Testis (tissue), 3 donors: Measurements from ENCODE around the gene EGFL8. TPM values are rescaled to one million over a fixed set of nuclear protein-coding genes. Genes with fewer than 3 reads are reported as not detected.

Source experiments
- DNase-seq: peaks from one replicate; pipeline ENCODE4 v3.0.0-alpha.2; 2019
- H3K27ac ChIP-seq, 2 donors: fragments of 200-600 bp; sonication (generic); one replicate each; pipeline ENCODE4 v1.5.1; 2019
- H3K27me3 ChIP-seq: fragments of 200-600 bp; sonication (generic); one replicate; pipeline ENCODE4 v1.5.1; 2019
- H3K36me3 ChIP-seq: fragments of 200-600 bp; sonication (generic); one replicate; pipeline ENCODE4 v1.5.1; 2017; ENCODE audit warnings: low read depth; ENCODE audit errors: missing control alignments
- H3K4me1 ChIP-seq: fragments of 200-600 bp; sonication (generic); one replicate; pipeline ENCODE4 v1.5.1; 2019
- H3K4me3 ChIP-seq, 2 donors: fragments of 200-600 bp; sonication (generic); one replicate each; pipeline ENCODE4 v1.5.1; 2017 to 2019
- H3K9me3 ChIP-seq: fragments of 200-600 bp; sonication (generic); one replicate; pipeline ENCODE4 v1.5.1; 2017
- CTCF ChIP-seq, 3 experiments: fragments of 450-650 bp in 2 of 3; fragments of 200-600 bp in 1 of 3; sonication (generic) in 1 of 3; IDR thresholded peaks; one replicate each; pipeline ENCODE4 v1.5.1; 2016 to 2019; ENCODE audit warnings: antibody characterized with exemption in 3 of 3, mild to moderate bottlenecking in 2 of 3, moderate library complexity in 1 of 3
- POLR2A ChIP-seq: fragments of 450-650 bp; IDR thresholded peaks from one replicate; pipeline ENCODE4 v1.6.1; 2017; ENCODE audit warnings: antibody characterized with exemption, mild to moderate bottlenecking, moderate library complexity
- WGBS, 2 donors: methylation state at CpG; one replicate each; pipeline ENCODE4 v1.1.5; 2018; 5-methylcytosine and 5-hydroxymethylcytosine counted together
- intact Hi-C: fragments of 100-400 bp; cut with DNase I; formaldehyde crosslinking; loops from one replicate; pipeline ENCODE4 v1.15.1; 2023; ENCODE audit warnings: low total_unique reads
- microRNA-seq, 2 donors: library from miRNA; unstranded; fragments of <30 nt; microRNA quantifications; one replicate each; pipeline ENCODE4, GENCODE V29; 2016; ENCODE audit warnings: borderline number of aligned reads in 2 of 2, borderline replicate concordance in 1 of 2
- polyA plus RNA-seq: library from polyadenylated mRNA; stranded (reverse); fragments of 350-450 nt; fragmentation: Illumina TruSeq; extraction: RNeasy Lipid Tissue Mini Kit (QIAGEN cat#74804); gene quantifications from one replicate; pipeline ENCODE4 v1.2.3, GENCODE V29; 2014; ENCODE audit warnings: low read depth, low replicate concordance; ENCODE audit not compliant: insufficient read depth
- small RNA-seq, 2 donors: library from RNA; depleted of rRNA; stranded (forward); fragments of <200 nt; gene quantifications; one replicate each; pipeline ENCODE3, GENCODE V24; 2016
- total RNA-seq, 2 donors: library from RNA; depleted of rRNA; stranded (reverse); fragments of >200 nt; gene quantifications; one replicate each; pipeline ENCODE4 v1.2.3, GENCODE V29; 2016

The EGFL8 gene
- total and polyA plus RNA-seq, 3 donors from 2014 or later, result 13.9 to 25.7 (median 24.3) TPM

GRCh38 chr6:32216998-32217397 lies 52.6 kb downstream of the EGFL8 start:
- H3K27me3 ChIP-seq, result no peaks in the 10 kb centered on the region
- no peaks in the 10 kb centered on the region for H3K9me3 ChIP-seq
- no peak for TF ChIP-seq POLR2A
- no peak for TF ChIP-seq CTCF (IDR thresholded peaks at IDR 0.05)
- no peak overlapping the region for H3K27ac ChIP-seq
- H3K36me3 ChIP-seq, result no peaks in the 10 kb centered on the region
- WGBS, 2 donors, result 88 to 92% methylated on average over 10 to 11 of the region's 11 CpGs
- H3K4me3 ChIP-seq, result no peak overlapping the region
- DNase-seq, result no peak
- H3K4me1 ChIP-seq, result no peaks in the 10 kb centered on the region
- intact Hi-C loops, result no loop called here

Small RNA genes lying within 50 kb of the gene (microRNA-seq; reads per million reads assigned to microRNA genes)
- gene MIR6721 (2.8 to 4.8 reads per million in 2 donors), gene MIR6833 (0 reads per million in 2 donors)

Small RNA genes lying within 50 kb of the gene (small RNA-seq; reads per million reads assigned to genes)
- gene AL662884.1 (0 reads per million in 2 donors), gene MIR6833 (0 reads per million in 2 donors)

Other genes starting within 250 kb of the EGFL8 start
- gene C2, start 236.9 kb upstream of the EGFL8 start, total RNA-seq, result 1 to 10 TPM; 5.1 to 6.3 TPM
- gene C2, start 236.9 kb upstream of the EGFL8 start, polyA plus RNA-seq, result 24.8 TPM
- gene CFB, start 218.5 kb upstream of the EGFL8 start, total RNA-seq, result 1 to 10 TPM; 4.8 to 5.8 TPM
- 38.6 TPM for gene CFB, start 218.5 kb upstream of the EGFL8 start, polyA plus RNA-seq
- gene NELFE, start 205.6 kb upstream of the EGFL8 start, total RNA-seq, result 100 to 1,000 TPM; 181 to 219 TPM
- gene NELFE, start 205.6 kb upstream of the EGFL8 start, polyA plus RNA-seq, result 292 TPM
- gene SKIC2, start 205.4 kb upstream of the EGFL8 start, total RNA-seq, result 10 to 100 TPM; 59.2 to 73.0 TPM
- gene SKIC2, start 205.4 kb upstream of the EGFL8 start, polyA plus RNA-seq, result 39.6 TPM
- 10 to 100 TPM; 43.7 to 59.1 TPM for gene DXO, start 192.5 kb upstream of the EGFL8 start, total RNA-seq
- 96.6 TPM for gene DXO, start 192.5 kb upstream of the EGFL8 start, polyA plus RNA-seq
- gene C4A, start 182.5 kb upstream of the EGFL8 start, total RNA-seq, result 100 to 1,000 TPM in 1 of 2 donors, 10 to 100 TPM in 1; 24.6 to 123 TPM
- 114 TPM for gene C4A, start 182.5 kb upstream of the EGFL8 start, polyA plus RNA-seq
- gene C4B, start 149.8 kb upstream of the EGFL8 start, total RNA-seq, result 10 to 100 TPM; 21.3 to 96.7 TPM
- gene C4B, start 149.8 kb upstream of the EGFL8 start, polyA plus RNA-seq, result 125 TPM
- 1 to 10 TPM in 1 of 2 donors, under 1 TPM in 1; 0.81 to 1.7 TPM for gene CYP21A2, start 126.2 kb upstream of the EGFL8 start, total RNA-seq
- 0.96 TPM for gene CYP21A2, start 126.2 kb upstream of the EGFL8 start, polyA plus RNA-seq
- gene TNXB, start 55.3 kb upstream of the EGFL8 start, total RNA-seq, result 10 to 100 TPM; 42.4 to 44.0 TPM
- 78.2 TPM for gene TNXB, start 55.3 kb upstream of the EGFL8 start, polyA plus RNA-seq
- 100 to 1,000 TPM; 120 to 138 TPM for gene ATF6B, start 36.3 kb upstream of the EGFL8 start, total RNA-seq
- gene ATF6B, start 36.3 kb upstream of the EGFL8 start, polyA plus RNA-seq, result 76.3 TPM
- 1 to 10 TPM; 7.2 to 9.5 TPM for gene FKBPL, start 34.3 kb upstream of the EGFL8 start, total RNA-seq
- gene FKBPL, start 34.3 kb upstream of the EGFL8 start, polyA plus RNA-seq, result 11.6 TPM
- gene PRRT1, start 12.7 kb upstream of the EGFL8 start, total RNA-seq, result 1 to 10 TPM; 4.2 to 6.2 TPM
- gene PRRT1, start 12.7 kb upstream of the EGFL8 start, polyA plus RNA-seq, result 6.1 TPM
- 10 to 100 TPM; 33.9 to 92.8 TPM for gene PPT2, start 10.5 kb upstream of the EGFL8 start, total RNA-seq
- 18.9 TPM for gene PPT2, start 10.5 kb upstream of the EGFL8 start, polyA plus RNA-seq
- gene AGPAT1, start 11.5 kb downstream of the EGFL8 start, total RNA-seq, result 100 to 1,000 TPM; 107 to 115 TPM
- gene AGPAT1, start 11.5 kb downstream of the EGFL8 start, polyA plus RNA-seq, result 158 TPM
- gene RNF5, start 13.8 kb downstream of the EGFL8 start, total RNA-seq, result 10 to 100 TPM; 76.1 to 79.0 TPM
- gene RNF5, start 13.8 kb downstream of the EGFL8 start, polyA plus RNA-seq, result 67.1 TPM
- gene AGER, start 19.7 kb downstream of the EGFL8 start, total RNA-seq, result 1 to 10 TPM; 5.8 to 8.6 TPM
- 7.8 TPM for gene AGER, start 19.7 kb downstream of the EGFL8 start, polyA plus RNA-seq
- 100 to 1,000 TPM in 1 of 2 donors, 10 to 100 TPM in 1; 97.9 to 111 TPM for gene PBX2, start 25.6 kb downstream of the EGFL8 start, total RNA-seq
- gene PBX2, start 25.6 kb downstream of the EGFL8 start, polyA plus RNA-seq, result 65.0 TPM
- 1 to 10 TPM; 5.4 to 7.7 TPM for gene GPSM3, start 28.0 kb downstream of the EGFL8 start, total RNA-seq
- 11.3 TPM for gene GPSM3, start 28.0 kb downstream of the EGFL8 start, polyA plus RNA-seq
- 10 to 100 TPM; 15.2 to 26.9 TPM for gene NOTCH4, start 59.5 kb downstream of the EGFL8 start, total RNA-seq
- 12.4 TPM for gene NOTCH4, start 59.5 kb downstream of the EGFL8 start, polyA plus RNA-seq
- gene TSBP1, start 207.3 kb downstream of the EGFL8 start, total RNA-seq, result 10 to 100 TPM; 11.8 to 18.4 TPM
- gene TSBP1, start 207.3 kb downstream of the EGFL8 start, polyA plus RNA-seq, result 21.0 TPM
- under 1 TPM in 1 of 2 donors, not detected in 1; 0.74 TPM for gene BTNL2, start 242.6 kb downstream of the EGFL8 start, total RNA-seq
- gene BTNL2, start 242.6 kb downstream of the EGFL8 start, polyA plus RNA-seq, result not detected